HuH-7 (cell line): ENCODE data around the gene DKC1.

Experiments used
- DNase-seq: peaks from one replicate; pipeline ENCODE4 v3.0.0; 2011; ENCODE audit warnings: low spot score

DKC1 gene

GRCh38 chrX:154737136-154737535 is 25.5 kb upstream of the DKC1 start:
- DNase-seq: no peak

- DNase-seq: no peak
Measured at GRCh38 chrX:154738011-154738738, 24.5 kb upstream of the DKC1 start.

GRCh38 chrX:154739952-154740465 is 22.7 kb upstream of the DKC1 start:
- no peak for DNase-seq

- no peak for DNase-seq
Measured at GRCh38 chrX:154742613-154743012, 20.1 kb upstream of the DKC1 start.

- peak; percentile 40 for DNase-seq
Measured at GRCh38 chrX:154748712-154749339, 13.8 kb upstream of the DKC1 start.

- no peak for DNase-seq
Measured at GRCh38 chrX:154749856-154750255, 12.8 kb upstream of the DKC1 start.

- no peak for DNase-seq
Measured at GRCh38 chrX:154750301-154751202, 12.1 kb upstream of the DKC1 start, which contains the start of gene GAB3. Gene GAB3 (minus strand): TSS chrX:154751077. CDS start chrX:154751025, 52 bp downstream.

- DNase-seq: no peak
Measured at GRCh38 chrX:154751203-154751668, 11.4 kb upstream of the DKC1 start.

- no peak for DNase-seq
Measured at GRCh38 chrX:154751669-154752271, 10.9 kb upstream of the DKC1 start.

- no peak for DNase-seq
Measured at GRCh38 chrX:154758696-154759095, 4.0 kb upstream of the DKC1 start.

GRCh38 chrX:154761977-154762536 is 607 bp upstream of the DKC1 start:
- DNase-seq: no peak

GRCh38 chrX:154774622-154775021 is 12.0 kb downstream of the DKC1 start:
- DNase-seq: no peak

- DNase-seq: no peak
Measured at GRCh38 chrX:154775419-154776349, 13.0 kb downstream of the DKC1 start.

GRCh38 chrX:154776753-154777152 is 14.1 kb downstream of the DKC1 start:
- no peak for DNase-seq

- no peak for DNase-seq
Measured at GRCh38 chrX:154779261-154779660, 16.6 kb downstream of the DKC1 start.

GRCh38 chrX:154780968-154781367 is 18.3 kb downstream of the DKC1 start:
- DNase-seq: no peak

- DNase-seq: no peak
Measured at GRCh38 chrX:154784149-154784995, 21.7 kb downstream of the DKC1 start.

GRCh38 chrX:154785716-154786115 is 23.1 kb downstream of the DKC1 start:
- DNase-seq: no peak

GRCh38 chrX:154791467-154791866 is 28.8 kb downstream of the DKC1 start:
- no peak for DNase-seq
